Suprapubic skin (tissue), 4 donors: Measurements from ENCODE around the gene SOX9. TPM values are rescaled to one million over a fixed set of nuclear protein-coding genes. Genes with fewer than 3 reads are reported as not detected.

Experiments
- DNase-seq, 2 donors: peaks; one replicate each; pipeline ENCODE4 v3.0.0-alpha.2; 2019; ENCODE audit warnings: low spot score in 2 of 2
- H3K27ac ChIP-seq: fragments of 200-600 bp; sonication (generic); one replicate; pipeline ENCODE4 v1.5.1; 2019
- H3K27me3 ChIP-seq: fragments of 200-600 bp; sonication (generic); one replicate; pipeline ENCODE4 v1.5.1; 2019
- H3K36me3 ChIP-seq: fragments of 200-600 bp; sonication (generic); one replicate; pipeline ENCODE4 v1.5.1; 2019
- H3K4me1 ChIP-seq: fragments of 200-600 bp; sonication (generic); one replicate; pipeline ENCODE4 v1.5.1; 2019
- H3K4me3 ChIP-seq: fragments of 200-600 bp; sonication (generic); one replicate; pipeline ENCODE4 v1.5.1; 2019; ENCODE audit warnings: mild to moderate bottlenecking
- H3K9me3 ChIP-seq: fragments of 200-600 bp; sonication (generic); one replicate; pipeline ENCODE4 v1.5.1; 2019
- EP300 ChIP-seq: sonication (generic); formaldehyde crosslinking; IDR thresholded peaks from one replicate; pipeline ENCODE4 v1.6.1; 2017; ENCODE audit warnings: antibody characterized with exemption
- POLR2A ChIP-seq, 2 donors: fragments of 450-650 bp; IDR thresholded peaks; one replicate each; pipeline ENCODE4 v1.6.1; 2017; ENCODE audit warnings: antibody characterized with exemption in 2 of 2, mild to moderate bottlenecking in 2 of 2, moderate library complexity in 2 of 2
- POLR2AphosphoS5 ChIP-seq, 3 donors: sonication (generic); formaldehyde crosslinking; IDR thresholded peaks; one replicate each; pipeline ENCODE4 v1.6.1; 2017; ENCODE audit warnings: antibody characterized with exemption in 3 of 3
- WGBS: methylation state at CpG from one replicate; pipeline ENCODE4 v1.1.5; 2018; 5-methylcytosine and 5-hydroxymethylcytosine counted together
- total RNA-seq, 4 donors: library from RNA; depleted of rRNA; stranded (reverse); fragments of >200 nt; gene quantifications; one replicate each; pipeline ENCODE4 v1.1.0, GENCODE V29; 2016
- TF ChIP-seq, protein P1 (sequence below), 2 donors: fragments of 200-600 bp in 1 of 2; fragments of 450-650 bp in 1 of 2; sonication (generic) in 1 of 2; IDR thresholded peaks; one replicate each; pipeline ENCODE4 v1.5.1; 2016 to 2019; ENCODE audit warnings: antibody characterized with exemption in 2 of 2, mild to moderate bottlenecking in 1 of 2, moderate library complexity in 1 of 2

SOX9 gene
- total RNA-seq, 4 donors from 2014 or later: 30.0 to 52.3 (median 42.9) TPM

DNA sequence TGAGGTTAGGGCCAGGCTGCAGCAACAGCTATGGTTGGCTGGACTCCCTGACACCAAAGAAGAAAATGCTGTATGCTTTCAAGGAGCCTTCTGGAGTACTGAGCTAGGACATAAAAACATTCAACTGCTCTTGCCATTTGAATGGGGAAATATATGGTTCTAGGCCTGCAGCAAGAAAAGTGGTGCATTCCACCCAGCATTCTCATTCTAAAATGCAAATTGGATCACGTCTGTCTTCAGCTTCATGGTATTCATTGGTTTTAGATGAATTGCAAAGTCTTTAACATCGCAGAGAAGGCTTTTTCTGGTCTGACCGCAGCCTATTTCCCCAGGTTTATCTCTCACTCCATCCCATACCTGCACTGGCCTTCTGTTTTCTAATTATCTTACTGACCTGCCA, 27.1 kb upstream of the SOX9 start:
- no peaks in the 10 kb centered on the region for H3K9me3 ChIP-seq
- 83% methylated on average over 3 of the region's 3 CpGs for WGBS
- no peaks in the 10 kb centered on the region for H3K36me3 ChIP-seq
- DNase-seq: no peak
- no peaks in the 10 kb centered on the region for H3K4me1 ChIP-seq
- no peak overlapping the region for H3K4me3 ChIP-seq
- no peak overlapping the region for H3K27ac ChIP-seq
- no peak for TF ChIP-seq POLR2AphosphoS5 (IDR thresholded peaks at IDR 0.05)
- TF ChIP-seq EP300: no peak
- TF ChIP-seq POLR2A (IDR thresholded peaks at IDR 0.05): no peak
- TF ChIP-seq, protein P1, sequence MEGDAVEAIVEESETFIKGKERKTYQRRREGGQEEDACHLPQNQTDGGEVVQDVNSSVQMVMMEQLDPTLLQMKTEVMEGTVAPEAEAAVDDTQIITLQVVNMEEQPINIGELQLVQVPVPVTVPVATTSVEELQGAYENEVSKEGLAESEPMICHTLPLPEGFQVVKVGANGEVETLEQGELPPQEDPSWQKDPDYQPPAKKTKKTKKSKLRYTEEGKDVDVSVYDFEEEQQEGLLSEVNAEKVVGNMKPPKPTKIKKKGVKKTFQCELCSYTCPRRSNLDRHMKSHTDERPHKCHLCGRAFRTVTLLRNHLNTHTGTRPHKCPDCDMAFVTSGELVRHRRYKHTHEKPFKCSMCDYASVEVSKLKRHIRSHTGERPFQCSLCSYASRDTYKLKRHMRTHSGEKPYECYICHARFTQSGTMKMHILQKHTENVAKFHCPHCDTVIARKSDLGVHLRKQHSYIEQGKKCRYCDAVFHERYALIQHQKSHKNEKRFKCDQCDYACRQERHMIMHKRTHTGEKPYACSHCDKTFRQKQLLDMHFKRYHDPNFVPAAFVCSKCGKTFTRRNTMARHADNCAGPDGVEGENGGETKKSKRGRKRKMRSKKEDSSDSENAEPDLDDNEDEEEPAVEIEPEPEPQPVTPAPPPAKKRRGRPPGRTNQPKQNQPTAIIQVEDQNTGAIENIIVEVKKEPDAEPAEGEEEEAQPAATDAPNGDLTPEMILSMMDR (IDR thresholded peaks at IDR 0.05): no peak
- H3K27me3 ChIP-seq: no peaks in the 10 kb centered on the region

- 50% methylated on average over 4 of the region's 4 CpGs for WGBS
- peak in 1 of 2 donors; percentile 45 for DNase-seq
- Histone ChIP-seq H3K9me3 (no peaks in the 10 kb centered on the region), H3K27me3 (no peaks in the 10 kb centered on the region), H3K4me3 (no peak overlapping the region), H3K4me1 (no peaks in the 10 kb centered on the region), H3K36me3 (no peaks in the 10 kb centered on the region), H3K27ac (no peak overlapping the region)
- TF ChIP-seq EP300 (no peak), POLR2AphosphoS5 (IDR thresholded peaks at IDR 0.05) (no peak), POLR2A (IDR thresholded peaks at IDR 0.05) (no peak)
- TF ChIP-seq, protein P1 (IDR thresholded peaks at IDR 0.05): no peak
These were observed 25.5 kb upstream of the SOX9 start for GRCh38 chr17:72095316-72095715.

- no peak overlapping the region for H3K4me3 ChIP-seq
- H3K27me3 ChIP-seq: no peaks in the 10 kb centered on the region
- DNase-seq: peak in 1 of 2 donors; percentile 52
- H3K27ac ChIP-seq: no peak overlapping the region
- TF ChIP-seq, protein P1 (IDR thresholded peaks at IDR 0.05): no peak
- TF ChIP-seq EP300: no peak
- no peaks in the 10 kb centered on the region for H3K4me1 ChIP-seq
- H3K36me3 ChIP-seq: no peaks in the 10 kb centered on the region
- H3K9me3 ChIP-seq: no peaks in the 10 kb centered on the region
- 86% methylated on average over 10 of the region's 10 CpGs for WGBS
These were observed 23.7 kb upstream of the SOX9 start for GRCh38 chr17:72097144-72097543.

GRCh38 chr17:72099919-72100318, 20.9 kb upstream of the SOX9 start:
- DNase-seq: no peak
- TF ChIP-seq POLR2AphosphoS5 (IDR thresholded peaks at IDR 0.05) (no peak), POLR2A (IDR thresholded peaks at IDR 0.05) (no peak), EP300 (no peak)
- TF ChIP-seq, protein P1 (IDR thresholded peaks at IDR 0.05): no peak
- H3K36me3 ChIP-seq: no peaks in the 10 kb centered on the region
- H3K4me3 ChIP-seq: no peak overlapping the region
- WGBS: 83% methylated on average over 4 of the region's 4 CpGs
- H3K27ac ChIP-seq: no peak overlapping the region
- H3K4me1 ChIP-seq: no peaks in the 10 kb centered on the region
- H3K27me3 ChIP-seq: no peaks in the 10 kb centered on the region
- H3K9me3 ChIP-seq: no peaks in the 10 kb centered on the region

DNA sequence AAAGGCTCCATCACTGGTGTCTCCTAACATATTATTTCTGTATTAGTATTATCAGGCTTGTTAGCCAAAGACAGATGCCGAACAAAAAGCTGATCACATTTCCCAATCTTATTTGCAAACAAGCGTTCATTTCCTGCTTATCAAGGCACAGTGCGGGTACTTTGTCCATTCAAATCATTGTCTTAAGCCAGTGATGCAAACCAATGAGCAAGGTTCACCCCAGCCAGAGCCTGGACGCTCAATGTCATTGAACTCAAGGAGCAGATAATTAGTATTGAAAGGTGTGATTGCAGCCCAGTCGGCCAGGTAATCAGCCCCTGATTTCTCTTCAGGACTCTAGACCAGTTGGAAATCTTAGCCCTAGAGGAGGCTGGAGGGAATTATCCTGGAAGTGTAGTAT, 20.4 kb upstream of the SOX9 start:
- no peaks in the 10 kb centered on the region for H3K9me3 ChIP-seq
- no peaks in the 10 kb centered on the region for H3K36me3 ChIP-seq
- TF ChIP-seq, protein P1 (IDR thresholded peaks at IDR 0.05): no peak
- TF ChIP-seq POLR2A (IDR thresholded peaks at IDR 0.05) (no peak), EP300 (no peak), POLR2AphosphoS5 (IDR thresholded peaks at IDR 0.05) (no peak)
- no peaks in the 10 kb centered on the region for H3K4me1 ChIP-seq
- no peak overlapping the region for H3K27ac ChIP-seq
- H3K27me3 ChIP-seq: no peaks in the 10 kb centered on the region
- DNase-seq: peak in 1 of 2 donors; percentile 20
- WGBS: 85% methylated on average over 5 of the region's 5 CpGs
- H3K4me3 ChIP-seq: no peak overlapping the region
